ENCODE measurements around the gene CYB5RL. TPM values are rescaled to one million over a fixed set of nuclear protein-coding genes. Genes with fewer than 3 reads are reported as not detected.

CYB5RL gene
- polyA plus RNA-seq, 5 donors = 8.7 to 12.7 (median 10.5) TPM

GRCh38 chr1:54160351-54160750 lies 39.5 kb downstream of the CYB5RL start:
- no peak for DNase-seq

- DNase-seq = no peak
Observed at GRCh38 chr1:54159733-54160316, 40.0 kb downstream of the CYB5RL start.

- no peak for DNase-seq
Observed at GRCh38 chr1:54158071-54158470, 41.8 kb downstream of the CYB5RL start.

GRCh38 chr1:54157401-54157800 lies 42.4 kb downstream of the CYB5RL start:
- no peak for DNase-seq

- DNase-seq = no peak
Observed at GRCh38 chr1:54156986-54157385, 42.8 kb downstream of the CYB5RL start.

- no peak for DNase-seq
Observed at GRCh38 chr1:54156201-54156600, 43.6 kb downstream of the CYB5RL start.

GRCh38 chr1:54153535-54154439 lies 46.0 kb downstream of the CYB5RL start:
- DNase-seq = peak; percentile 39 to 43

- DNase-seq = no peak
Observed at GRCh38 chr1:54152696-54153095, 47.1 kb downstream of the CYB5RL start, which contains the start of gene CDCP2. TSS of gene CDCP2 (minus strand) at chr1:54153000. CDS start at chr1:54152922, 78 bp downstream.

- no peak for DNase-seq
Observed at GRCh38 chr1:54151013-54151412, 48.8 kb downstream of the CYB5RL start.

Other genes with a start within 250 kb of the CYB5RL start
- gene LDLRAD1, start 181.8 kb downstream of the CYB5RL start, polyA plus RNA-seq (ENCODE audit: insufficient read depth in 1 of 5, insufficient read length in 5 of 5, low replicate concordance in 1 of 5) = 1 to 10 TPM in 4 of 5 donors, under 1 TPM in 1; 0.67 to 8.2 (median 4.0) TPM
- gene TMEM59, start 146.8 kb downstream of the CYB5RL start, polyA plus RNA-seq (ENCODE audit: insufficient read depth in 1 of 5, insufficient read length in 5 of 5, low replicate concordance in 1 of 5) = 100 to 1,000 TPM; 257 to 347 (median 298) TPM
- gene TCEANC2, start 146.4 kb downstream of the CYB5RL start, polyA plus RNA-seq (ENCODE audit: insufficient read depth in 1 of 5, insufficient read length in 5 of 5, low replicate concordance in 1 of 5) = 10 to 100 TPM in 4 of 5 donors, 1 to 10 TPM in 1; 8.5 to 13.0 (median 11.9) TPM
- gene CDCP2, start 47.0 kb downstream of the CYB5RL start, polyA plus RNA-seq (ENCODE audit: insufficient read depth in 1 of 5, insufficient read length in 5 of 5, low replicate concordance in 1 of 5) = under 1 TPM in 1 of 5 donors, not detected in 4; 0.06 TPM
- 10 to 100 TPM; 56.6 to 67.0 (median 61.2) TPM for gene MRPL37, start 137 bp upstream of the CYB5RL start, polyA plus RNA-seq (ENCODE audit: insufficient read depth in 1 of 5, insufficient read length in 5 of 5, low replicate concordance in 1 of 5)
- gene SSBP3, start 206.4 kb upstream of the CYB5RL start, polyA plus RNA-seq (ENCODE audit: insufficient read depth in 1 of 5, insufficient read length in 5 of 5, low replicate concordance in 1 of 5) = 100 to 1,000 TPM; 106 to 119 (median 108) TPM